HG02623 (cell line): Measurements from ENCODE around the gene SERGEF.

ENCODE experiments used
- ATAC-seq: cut with Tn5 transposase; IDR thresholded peaks from one replicate; pipeline ENCODE4 v1.9.1; 2021; ENCODE audit warnings: moderate library complexity; ENCODE audit not compliant: unreplicated experiment

The SERGEF gene

GRCh38 chr11:17753153-17753552 is 259.7 kb downstream of the SERGEF start:
- ATAC-seq = no peak

- no peak for ATAC-seq
These were observed 260.7 kb downstream of the SERGEF start for GRCh38 chr11:17752144-17752543.

GRCh38 chr11:17751558-17751957 is 261.3 kb downstream of the SERGEF start:
- ATAC-seq = no peak

GRCh38 chr11:17750801-17751165 is 262.1 kb downstream of the SERGEF start:
- ATAC-seq = no peak

- no peak for ATAC-seq
These were observed 262.6 kb downstream of the SERGEF start for GRCh38 chr11:17750013-17750800.

GRCh38 chr11:17748761-17749721 is 263.8 kb downstream of the SERGEF start:
- no peak for ATAC-seq

- no peak for ATAC-seq
These were observed 264.8 kb downstream of the SERGEF start for GRCh38 chr11:17748044-17748443.

- no peak for ATAC-seq
These were observed 265.5 kb downstream of the SERGEF start for GRCh38 chr11:17747131-17747955.

GRCh38 chr11:17746096-17746495 is 266.8 kb downstream of the SERGEF start:
- no peak for ATAC-seq

- ATAC-seq = no peak
These were observed 267.6 kb downstream of the SERGEF start for GRCh38 chr11:17745023-17745772.

- no peak for ATAC-seq
These were observed 268.5 kb downstream of the SERGEF start for GRCh38 chr11:17744151-17744940.

- ATAC-seq = no peak
These were observed 269.1 kb downstream of the SERGEF start for GRCh38 chr11:17743808-17744119.

- ATAC-seq = no peak
These were observed 269.6 kb downstream of the SERGEF start for GRCh38 chr11:17743026-17743807.

- no peak for ATAC-seq
These were observed 270.8 kb downstream of the SERGEF start for GRCh38 chr11:17742019-17742418.

GRCh38 chr11:17741487-17741886 is 271.4 kb downstream of the SERGEF start:
- ATAC-seq = no peak

- no peak for ATAC-seq
These were observed 272.1 kb downstream of the SERGEF start for GRCh38 chr11:17740649-17741235.

GRCh38 chr11:17739945-17740338 is 272.9 kb downstream of the SERGEF start:
- no peak for ATAC-seq

- no peak for ATAC-seq
These were observed 274.5 kb downstream of the SERGEF start for GRCh38 chr11:17738151-17738973.
